ENCODE results near the gene KRTAP5-8. TPM values are rescaled to one million over a fixed set of nuclear protein-coding genes. Genes with fewer than 3 reads are reported as not detected.

KRTAP5-8 gene
- total RNA-seq, 1 experiment from 2014 or later = not detected

DNA sequence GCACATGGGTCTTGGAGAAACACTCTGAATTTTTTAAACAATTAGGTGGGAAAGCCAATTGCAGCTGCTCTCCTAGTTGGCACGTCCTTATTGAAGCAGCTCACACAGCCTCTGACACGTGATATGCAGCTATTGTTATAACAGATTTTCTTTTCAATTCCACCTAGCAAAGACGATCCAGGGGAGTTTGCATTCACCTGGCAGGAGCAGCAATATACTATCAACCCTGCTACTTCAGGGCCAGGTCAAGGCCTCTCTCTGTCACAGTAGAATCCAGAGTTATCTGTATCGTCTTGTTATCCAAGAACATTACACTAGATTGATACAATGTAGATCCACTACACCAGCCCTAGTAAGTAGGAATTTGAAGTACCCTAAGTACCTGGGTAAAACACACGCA lies 36.6 kb downstream of the KRTAP5-8 start:
- H3K4me2 ChIP-seq (ENCODE audit: low read length) = no peak overlapping the region
- DNase-seq (ENCODE audit: low read depth, low spot score) (no peak), ATAC-seq (no peak)
- H2AFZ ChIP-seq (ENCODE audit: low read depth, low read length, poor library complexity, severe bottlenecking) = no peak overlapping the region
- no peaks in the 10 kb centered on the region for H3K9me3 ChIP-seq (ENCODE audit: control insufficient read depth in 1 of 2, insufficient read depth in 1 of 2, low read depth in 1 of 2, low read length in 2 of 2)
- no TSS peak for BruUV-seq (replicated peaks)
- H3K79me2 ChIP-seq (ENCODE audit: insufficient read depth, low read length) = no peaks in the 10 kb centered on the region
- H3K9me2 ChIP-seq (ENCODE audit: insufficient read depth) = no peaks in the 10 kb centered on the region
- H3K36me3 ChIP-seq (ENCODE audit: control insufficient read depth in 1 of 2, insufficient read depth in 2 of 2, low read length in 2 of 2) = no peaks in the 10 kb centered on the region
- H3K27ac ChIP-seq (ENCODE audit: low read depth, low read length) = no peak overlapping the region
- peaks cover 7% of the 10 kb centered on the region; the same call in 1 of the 2 replicates for H3K27me3 ChIP-seq (ENCODE audit: insufficient read depth, low read length)
- no peaks in the 10 kb centered on the region for H4K20me1 ChIP-seq (ENCODE audit: insufficient read depth)
- ChIA-PET CTCF (no interaction called here), RAD21 (ENCODE audit: low non-redundant PET in 1 of 2, low total read pairs in 2 of 2, uncharacterized antibody in 2 of 2, unreplicated experiment in 2 of 2) (interaction anchor here in 1 of 2 experiments (0.7 kb wide), 1 partner anchor 650 kb away, joined by 3 read pairs; no protein-coding TSS in a partner anchor), POLR2A (no interaction called here)
- TF ChIP-seq SP1 (IDR thresholded peaks at IDR 0.05; ENCODE audit: low read depth) (no peak), CEBPB (IDR thresholded peaks at IDR 0.05; ENCODE audit: low read depth) (no peak), ZNF274 (IDR thresholded peaks at IDR 0.05; ENCODE audit: low read depth, low read length) (no peak), POLR2A (IDR thresholded peaks at IDR 0.05; ENCODE audit: borderline replicate concordance, extremely low read depth, insufficient read depth, insufficient read length) (no peak), RAD21 (IDR thresholded peaks at IDR 0.05; ENCODE audit: low read depth) (no peak), ELF1 (IDR thresholded peaks at IDR 0.05; ENCODE audit: borderline replicate concordance, low read depth) (no peak), EGR1 (IDR thresholded peaks at IDR 0.05; ENCODE audit: low read depth) (no peak), JUND (IDR thresholded peaks at IDR 0.05) (no peak)
- TF ChIP-seq, protein P1, sequence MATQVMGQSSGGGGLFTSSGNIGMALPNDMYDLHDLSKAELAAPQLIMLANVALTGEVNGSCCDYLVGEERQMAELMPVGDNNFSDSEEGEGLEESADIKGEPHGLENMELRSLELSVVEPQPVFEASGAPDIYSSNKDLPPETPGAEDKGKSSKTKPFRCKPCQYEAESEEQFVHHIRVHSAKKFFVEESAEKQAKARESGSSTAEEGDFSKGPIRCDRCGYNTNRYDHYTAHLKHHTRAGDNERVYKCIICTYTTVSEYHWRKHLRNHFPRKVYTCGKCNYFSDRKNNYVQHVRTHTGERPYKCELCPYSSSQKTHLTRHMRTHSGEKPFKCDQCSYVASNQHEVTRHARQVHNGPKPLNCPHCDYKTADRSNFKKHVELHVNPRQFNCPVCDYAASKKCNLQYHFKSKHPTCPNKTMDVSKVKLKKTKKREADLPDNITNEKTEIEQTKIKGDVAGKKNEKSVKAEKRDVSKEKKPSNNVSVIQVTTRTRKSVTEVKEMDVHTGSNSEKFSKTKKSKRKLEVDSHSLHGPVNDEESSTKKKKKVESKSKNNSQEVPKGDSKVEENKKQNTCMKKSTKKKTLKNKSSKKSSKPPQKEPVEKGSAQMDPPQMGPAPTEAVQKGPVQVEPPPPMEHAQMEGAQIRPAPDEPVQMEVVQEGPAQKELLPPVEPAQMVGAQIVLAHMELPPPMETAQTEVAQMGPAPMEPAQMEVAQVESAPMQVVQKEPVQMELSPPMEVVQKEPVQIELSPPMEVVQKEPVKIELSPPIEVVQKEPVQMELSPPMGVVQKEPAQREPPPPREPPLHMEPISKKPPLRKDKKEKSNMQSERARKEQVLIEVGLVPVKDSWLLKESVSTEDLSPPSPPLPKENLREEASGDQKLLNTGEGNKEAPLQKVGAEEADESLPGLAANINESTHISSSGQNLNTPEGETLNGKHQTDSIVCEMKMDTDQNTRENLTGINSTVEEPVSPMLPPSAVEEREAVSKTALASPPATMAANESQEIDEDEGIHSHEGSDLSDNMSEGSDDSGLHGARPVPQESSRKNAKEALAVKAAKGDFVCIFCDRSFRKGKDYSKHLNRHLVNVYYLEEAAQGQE (IDR thresholded peaks at IDR 0.05; ENCODE audit: low read depth) = no peak
- H3K4me3 ChIP-seq (replicated peaks in 1 of 2; ENCODE audit: low read depth in 1 of 2, low read length in 2 of 2) = no peak overlapping the region
- intact Hi-C loops (cut with micrococcal nuclease) = no loop called here
- no peak overlapping the region for H3K9ac ChIP-seq (ENCODE audit: low read length)
- H3K4me1 ChIP-seq (ENCODE audit: control insufficient read depth in 1 of 2, insufficient read depth in 2 of 2, low read length in 2 of 2) = no peaks in the 10 kb centered on the region

Measured in HCT116 (cell line).